Ramos (cell line): ENCODE data around the gene PTPN13.

ENCODE experiments used
- in situ Hi-C: fragments of 300-500 bp; cut with MboI; formaldehyde crosslinking; loops from one replicate; pipeline ENCODE4 v1.14.3; 2022; ENCODE audit warnings: low sequenced_read_pairs; ENCODE audit not compliant: unreplicated experiment

Gene PTPN13

GRCh38 chr4:86630629-86631028, 36.5 kb downstream of the PTPN13 start:
- in situ Hi-C loops = no loop called here

GRCh38 chr4:86631166-86631565, 37.1 kb downstream of the PTPN13 start:
- in situ Hi-C loops = no loop called here

GRCh38 chr4:86633854-86634253, 39.7 kb downstream of the PTPN13 start:
- in situ Hi-C loops = no loop called here

- in situ Hi-C loops = no loop called here
Observed at GRCh38 chr4:86640469-86640868, 46.4 kb downstream of the PTPN13 start.

- in situ Hi-C loops = no loop called here
Observed at GRCh38 chr4:86641516-86642090, 47.5 kb downstream of the PTPN13 start.

GRCh38 chr4:86644892-86645291, 50.8 kb downstream of the PTPN13 start:
- in situ Hi-C loops = no loop called here

- in situ Hi-C loops = loop anchor here (10.0 kb wide), 1 partner anchor 242 kb away; the partner anchor contains the start of gene C4orf36
Observed at GRCh38 chr4:86652332-86652932, 58.3 kb downstream of the PTPN13 start.

- in situ Hi-C loops = loop anchor here (10.0 kb wide), 1 partner anchor 241 kb away; the partner anchor contains the start of gene C4orf36
Observed at GRCh38 chr4:86653237-86653865, 59.2 kb downstream of the PTPN13 start.

- in situ Hi-C loops = loop anchor here (10.0 kb wide), 1 partner anchor 238 kb away; the partner anchor contains the start of gene C4orf36
Observed at GRCh38 chr4:86656781-86657180, 62.7 kb downstream of the PTPN13 start.

- in situ Hi-C loops = loop anchor here (10.0 kb wide), 1 partner anchor 237 kb away; the partner anchor contains the start of gene C4orf36
Observed at GRCh38 chr4:86657382-86657781, 63.3 kb downstream of the PTPN13 start.

GRCh38 chr4:86657910-86658309, 63.8 kb downstream of the PTPN13 start:
- in situ Hi-C loops = loop anchor here (10.0 kb wide), 1 partner anchor 237 kb away; the partner anchor contains the start of gene C4orf36

- in situ Hi-C loops = no loop called here
Observed at GRCh38 chr4:86660401-86660800, 66.3 kb downstream of the PTPN13 start.

- in situ Hi-C loops = no loop called here
Observed at GRCh38 chr4:86661006-86661405, 66.9 kb downstream of the PTPN13 start.

- in situ Hi-C loops = no loop called here
Observed at GRCh38 chr4:86661418-86661817, 67.3 kb downstream of the PTPN13 start.

GRCh38 chr4:86664959-86665358, 70.8 kb downstream of the PTPN13 start:
- in situ Hi-C loops = no loop called here

- in situ Hi-C loops = no loop called here
Observed at GRCh38 chr4:86670298-86670697, 76.2 kb downstream of the PTPN13 start.

- in situ Hi-C loops = no loop called here
Observed at GRCh38 chr4:86670756-86671155, 76.6 kb downstream of the PTPN13 start.

GRCh38 chr4:86675548-86675947, 81.4 kb downstream of the PTPN13 start:
- in situ Hi-C loops = no loop called here

- in situ Hi-C loops = no loop called here
Observed at GRCh38 chr4:86678796-86679195, 84.7 kb downstream of the PTPN13 start.

- in situ Hi-C loops = no loop called here
Observed at GRCh38 chr4:86679441-86679840, 85.3 kb downstream of the PTPN13 start.

- in situ Hi-C loops = no loop called here
Observed at GRCh38 chr4:86683167-86683566, 89.1 kb downstream of the PTPN13 start.
